NCI-H510A (cell line): Measurements from ENCODE around the gene PTPMT1.

Experiments used
- DNase-seq: peaks from one replicate; lab custom pipeline; 2025; lab: John Stamatoyannopoulos, UW

PTPMT1 gene

GRCh38 chr11:47607380-47607779 is 42.0 kb downstream of the PTPMT1 start:
- no peak for DNase-seq

GRCh38 chr11:47609675-47610074 is 44.3 kb downstream of the PTPMT1 start:
- DNase-seq, result no peak

GRCh38 chr11:47611348-47611794 is 46.0 kb downstream of the PTPMT1 start:
- DNase-seq, result no peak

GRCh38 chr11:47615249-47615648 is 49.9 kb downstream of the PTPMT1 start:
- DNase-seq, result no peak

- no peak for DNase-seq
These were observed 51.5 kb downstream of the PTPMT1 start for GRCh38 chr11:47616726-47617416.

GRCh38 chr11:47617417-47617809 is 52.0 kb downstream of the PTPMT1 start:
- no peak for DNase-seq

- DNase-seq, result no peak
These were observed 55.5 kb downstream of the PTPMT1 start for GRCh38 chr11:47620836-47621378.
